Measurements from ENCODE around the gene KPNB1.

Gene KPNB1

GRCh38 chr17:47636273-47637030, 13.3 kb upstream of the KPNB1 start:
- Histone ChIP-seq H3K4me3 (ENCODE audit: insufficient read depth, low read depth, low read length, poor library complexity, severe bottlenecking) (no peak overlapping the region), H3K4me1 (ENCODE audit: control insufficient read depth, insufficient read depth, low read length, poor library complexity, severe bottlenecking) (peaks cover 4% of the 10 kb centered on the region), H3K27ac (ENCODE audit: insufficient read depth, low read length, poor library complexity, severe bottlenecking) (no peak overlapping the region), H3K36me3 (ENCODE audit: control insufficient read depth, insufficient read depth, low read length) (no peaks in the 10 kb centered on the region), H3K9me3 (ENCODE audit: control insufficient read depth, low read length) (no peaks in the 10 kb centered on the region), H3K27me3 (replicated peaks; ENCODE audit: control insufficient read depth, insufficient read depth, low read length, poor library complexity, severe bottlenecking) (no peaks in the 10 kb centered on the region)
- DNase-seq = no peak

DNA sequence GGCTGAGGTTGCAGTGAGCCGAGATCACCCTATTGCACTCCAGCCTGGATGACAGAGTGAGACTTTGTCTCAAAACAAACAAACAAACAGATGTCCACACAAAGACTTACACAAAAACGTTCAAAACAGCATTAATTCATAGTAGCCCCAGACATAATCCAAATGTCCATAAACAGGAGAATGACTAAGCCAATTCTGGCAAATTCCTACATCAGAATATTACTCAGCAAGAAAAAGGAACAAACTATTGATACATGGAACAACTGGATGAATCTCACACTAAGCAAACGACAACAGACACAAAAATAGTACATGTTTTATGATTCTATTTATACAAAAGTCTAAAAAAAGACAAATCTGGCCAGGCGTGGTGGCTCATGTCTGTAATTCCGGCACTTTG, 10.8 kb upstream of the KPNB1 start:
- no peak overlapping the region for H3K4me3 ChIP-seq (ENCODE audit: insufficient read depth, low read depth, low read length, poor library complexity, severe bottlenecking)
- peaks cover 4% of the 10 kb centered on the region for H3K4me1 ChIP-seq (ENCODE audit: control insufficient read depth, insufficient read depth, low read length, poor library complexity, severe bottlenecking)
- no peaks in the 10 kb centered on the region for H3K9me3 ChIP-seq (ENCODE audit: control insufficient read depth, low read length)
- no peaks in the 10 kb centered on the region for H3K27me3 ChIP-seq (replicated peaks; ENCODE audit: control insufficient read depth, insufficient read depth, low read length, poor library complexity, severe bottlenecking)
- no peak for DNase-seq
- H3K36me3 ChIP-seq (ENCODE audit: control insufficient read depth, insufficient read depth, low read length) = no peaks in the 10 kb centered on the region
- no peak overlapping the region for H3K27ac ChIP-seq (ENCODE audit: insufficient read depth, low read length, poor library complexity, severe bottlenecking)

DNA sequence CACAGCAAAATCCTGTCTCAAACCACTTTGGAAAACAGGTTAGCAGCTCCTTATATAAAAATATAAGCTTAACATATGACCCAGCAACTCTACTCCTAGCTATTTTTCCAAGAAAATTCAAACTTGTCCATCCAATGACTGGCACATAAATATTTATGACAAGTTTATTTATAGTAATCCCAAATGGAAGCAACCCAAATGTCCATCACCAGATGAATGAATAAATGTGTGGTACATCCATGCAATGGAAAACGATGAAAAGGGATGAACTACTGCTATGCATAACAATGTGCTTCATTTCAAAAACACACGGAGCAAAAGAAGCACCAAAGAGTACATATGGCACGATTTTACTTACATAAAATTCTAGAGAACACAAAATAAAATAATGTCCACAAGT, 9.6 kb upstream of the KPNB1 start:
- peaks cover 4% of the 10 kb centered on the region for H3K4me1 ChIP-seq (ENCODE audit: control insufficient read depth, insufficient read depth, low read length, poor library complexity, severe bottlenecking)
- H3K36me3 ChIP-seq (ENCODE audit: control insufficient read depth, insufficient read depth, low read length) = no peaks in the 10 kb centered on the region
- H3K9me3 ChIP-seq (ENCODE audit: control insufficient read depth, low read length) = no peaks in the 10 kb centered on the region
- H3K27me3 ChIP-seq (replicated peaks; ENCODE audit: control insufficient read depth, insufficient read depth, low read length, poor library complexity, severe bottlenecking) = no peaks in the 10 kb centered on the region
- H3K27ac ChIP-seq (ENCODE audit: insufficient read depth, low read length, poor library complexity, severe bottlenecking) = no peak overlapping the region
- H3K4me3 ChIP-seq (ENCODE audit: insufficient read depth, low read depth, low read length, poor library complexity, severe bottlenecking) = no peak overlapping the region
- no peak for DNase-seq

DNA sequence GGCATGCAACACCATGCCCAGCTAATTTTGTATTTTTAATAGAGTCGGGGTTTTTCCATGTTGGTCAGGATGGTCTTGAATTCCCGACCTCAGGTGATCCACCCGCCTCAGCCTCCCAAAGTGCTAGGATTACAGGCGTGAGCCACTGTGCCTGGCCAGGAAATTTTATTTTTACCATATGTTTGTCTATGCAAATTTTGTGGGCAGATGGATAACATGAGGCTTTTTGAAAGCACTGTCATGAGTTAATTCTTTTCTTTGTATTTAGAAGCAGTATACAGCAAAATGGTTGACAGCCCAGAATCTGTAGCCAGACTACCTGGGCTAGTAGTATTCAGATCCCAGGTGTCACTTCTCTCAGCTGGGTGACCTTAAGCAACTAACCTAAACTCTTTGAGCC, 8.5 kb upstream of the KPNB1 start:
- no peak for DNase-seq
- no peak overlapping the region for H3K27ac ChIP-seq (ENCODE audit: insufficient read depth, low read length, poor library complexity, severe bottlenecking)
- H3K9me3 ChIP-seq (ENCODE audit: control insufficient read depth, low read length) = no peaks in the 10 kb centered on the region

GRCh38 chr17:47643116-47643515, 6.6 kb upstream of the KPNB1 start:
- no peak for DNase-seq
- H3K4me1 ChIP-seq (ENCODE audit: control insufficient read depth, insufficient read depth, low read length, poor library complexity, severe bottlenecking) = no peaks in the 10 kb centered on the region
- H3K27ac ChIP-seq (ENCODE audit: insufficient read depth, low read length, poor library complexity, severe bottlenecking) = no peak overlapping the region
- no peaks in the 10 kb centered on the region for H3K9me3 ChIP-seq (ENCODE audit: control insufficient read depth, low read length)
- no peaks in the 10 kb centered on the region for H3K27me3 ChIP-seq (replicated peaks; ENCODE audit: control insufficient read depth, insufficient read depth, low read length, poor library complexity, severe bottlenecking)
- H3K36me3 ChIP-seq (ENCODE audit: control insufficient read depth, insufficient read depth, low read length) = no peaks in the 10 kb centered on the region
- no peak overlapping the region for H3K4me3 ChIP-seq (ENCODE audit: insufficient read depth, low read depth, low read length, poor library complexity, severe bottlenecking)

More for the DNA sequence above, 8.5 kb upstream of the KPNB1 start:
- Histone ChIP-seq H3K4me3 (ENCODE audit: insufficient read depth, low read depth, low read length, poor library complexity, severe bottlenecking) (no peak overlapping the region), H3K27me3 (replicated peaks; ENCODE audit: control insufficient read depth, insufficient read depth, low read length, poor library complexity, severe bottlenecking) (no peaks in the 10 kb centered on the region), H3K4me1 (ENCODE audit: control insufficient read depth, insufficient read depth, low read length, poor library complexity, severe bottlenecking) (peaks cover 4% of the 10 kb centered on the region), H3K36me3 (ENCODE audit: control insufficient read depth, insufficient read depth, low read length) (no peaks in the 10 kb centered on the region)

DNA sequence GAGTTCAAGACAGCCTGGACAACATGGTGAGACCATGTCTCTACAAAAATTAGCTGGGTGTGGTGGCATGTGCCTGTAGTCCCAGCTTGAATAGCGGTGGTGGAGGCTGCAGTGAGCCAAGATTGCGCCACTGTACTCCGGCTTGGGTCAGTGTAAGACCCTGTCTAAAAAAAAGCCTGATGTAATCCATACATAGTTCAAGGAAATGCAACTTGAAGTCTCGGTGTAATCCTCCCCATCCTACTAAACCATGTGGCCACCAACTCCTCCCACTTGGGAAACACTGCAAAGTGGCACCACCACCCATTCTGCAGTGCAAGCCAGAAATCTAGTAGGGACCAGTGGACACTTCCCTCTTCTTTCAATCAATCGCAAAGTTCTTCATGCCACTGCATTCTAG, 5.4 kb upstream of the KPNB1 start:
- Histone ChIP-seq H3K4me1 (ENCODE audit: control insufficient read depth, insufficient read depth, low read length, poor library complexity, severe bottlenecking) (peaks cover 7% of the 10 kb centered on the region), H3K27ac (ENCODE audit: insufficient read depth, low read length, poor library complexity, severe bottlenecking) (no peak overlapping the region), H3K27me3 (replicated peaks; ENCODE audit: control insufficient read depth, insufficient read depth, low read length, poor library complexity, severe bottlenecking) (no peaks in the 10 kb centered on the region), H3K4me3 (ENCODE audit: insufficient read depth, low read depth, low read length, poor library complexity, severe bottlenecking) (no peak overlapping the region), H3K9me3 (ENCODE audit: control insufficient read depth, low read length) (no peaks in the 10 kb centered on the region), H3K36me3 (ENCODE audit: control insufficient read depth, insufficient read depth, low read length) (no peaks in the 10 kb centered on the region)
- DNase-seq = no peak

DNA sequence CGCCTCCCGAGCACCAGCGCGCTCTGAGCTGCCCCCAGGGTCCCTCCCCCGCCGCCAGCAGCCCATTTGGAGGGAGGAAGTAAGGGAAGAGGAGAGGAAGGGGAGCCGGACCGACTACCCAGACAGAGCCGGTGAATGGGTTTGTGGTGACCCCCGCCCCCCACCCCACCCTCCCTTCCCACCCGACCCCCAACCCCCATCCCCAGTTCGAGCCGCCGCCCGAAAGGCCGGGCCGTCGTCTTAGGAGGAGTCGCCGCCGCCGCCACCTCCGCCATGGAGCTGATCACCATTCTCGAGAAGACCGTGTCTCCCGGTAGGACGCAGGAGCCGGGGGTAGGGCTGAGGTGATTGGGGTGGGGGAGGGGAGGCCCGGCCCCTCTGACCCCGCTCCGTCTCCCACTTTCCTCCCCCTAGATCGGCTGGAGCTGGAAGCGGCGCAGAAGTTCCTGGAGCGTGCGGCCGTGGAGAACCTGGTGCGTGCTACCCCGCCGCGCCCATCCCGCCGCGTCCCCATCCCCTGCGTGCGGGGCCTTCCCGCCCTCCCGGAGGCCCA, 329 bp downstream of the KPNB1 start:
- Histone ChIP-seq H3K27ac (ENCODE audit: insufficient read depth, low read length, poor library complexity, severe bottlenecking) (peak overlapping the region; percentile 71), H3K36me3 (ENCODE audit: control insufficient read depth, insufficient read depth, low read length) (peaks cover 24% of the 10 kb centered on the region), H3K9me3 (ENCODE audit: control insufficient read depth, low read length) (no peaks in the 10 kb centered on the region), H3K27me3 (replicated peaks; ENCODE audit: control insufficient read depth, insufficient read depth, low read length, poor library complexity, severe bottlenecking) (no peaks in the 10 kb centered on the region), H3K4me3 (ENCODE audit: insufficient read depth, low read depth, low read length, poor library complexity, severe bottlenecking) (peak overlapping the region; percentile 79), H3K4me1 (ENCODE audit: control insufficient read depth, insufficient read depth, low read length, poor library complexity, severe bottlenecking) (peaks cover 24% of the 10 kb centered on the region)
- DNase-seq = peak in 2 of 3 donors; percentile 26 to 45

DNA sequence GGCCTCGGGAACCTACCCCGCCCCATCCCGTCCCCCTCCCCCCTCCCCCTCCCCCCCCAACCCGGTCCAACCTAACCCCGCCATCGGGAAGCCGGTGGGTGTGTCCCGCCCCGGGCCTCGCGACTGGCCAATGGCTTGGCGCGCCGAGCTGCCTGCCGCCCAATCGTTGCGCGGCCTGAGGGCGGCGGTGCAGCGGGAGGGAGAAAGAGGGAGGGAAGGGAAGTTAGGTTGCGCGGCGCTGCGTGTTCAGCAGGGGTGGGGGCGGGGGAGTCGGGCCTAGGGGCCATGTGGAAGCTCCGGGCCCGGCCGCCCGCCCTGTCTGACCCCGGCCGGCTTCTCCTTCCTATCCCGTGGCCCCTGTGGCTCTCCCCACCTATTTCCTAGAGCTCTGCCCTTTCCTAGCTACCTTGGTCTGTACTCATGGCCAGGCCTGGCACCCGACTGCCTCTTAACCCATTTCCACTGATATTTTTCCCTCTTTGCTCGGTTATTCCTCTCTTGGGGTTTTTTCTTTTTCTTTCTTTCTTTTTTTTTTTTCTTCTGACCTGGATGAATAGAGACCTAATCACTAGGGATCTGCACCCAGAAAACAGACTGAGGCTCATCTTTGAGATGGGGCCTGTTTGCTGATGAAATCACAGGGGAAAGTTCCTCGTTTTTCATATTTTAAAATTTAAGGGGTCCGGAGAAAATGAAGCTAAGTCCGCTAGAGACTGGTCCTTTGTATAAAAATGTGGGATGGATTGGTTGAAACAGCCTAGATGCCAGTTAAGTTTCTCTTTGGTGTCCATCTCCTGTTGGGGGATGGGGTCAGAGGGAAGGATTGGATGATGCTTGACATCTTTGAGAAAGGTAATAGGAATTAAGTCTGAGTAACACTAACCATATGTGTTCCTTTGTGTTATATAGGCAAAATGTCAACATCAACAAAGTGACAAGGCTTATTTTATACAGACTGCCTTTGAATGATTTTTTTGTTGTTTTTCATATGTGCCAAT, 1.1 kb downstream of the KPNB1 start:
- peak overlapping the region; percentile 79 for H3K4me3 ChIP-seq (ENCODE audit: insufficient read depth, low read depth, low read length, poor library complexity, severe bottlenecking)
- H3K27ac ChIP-seq (ENCODE audit: insufficient read depth, low read length, poor library complexity, severe bottlenecking) = peak overlapping the region; percentile 71
- no peaks in the 10 kb centered on the region for H3K27me3 ChIP-seq (replicated peaks; ENCODE audit: control insufficient read depth, insufficient read depth, low read length, poor library complexity, severe bottlenecking)
- DNase-seq = peak; percentile 82 to 86 (median 83)
- peaks cover 24% of the 10 kb centered on the region for H3K4me1 ChIP-seq (ENCODE audit: control insufficient read depth, insufficient read depth, low read length, poor library complexity, severe bottlenecking)
- H3K36me3 ChIP-seq (ENCODE audit: control insufficient read depth, insufficient read depth, low read length) = peaks cover 31% of the 10 kb centered on the region
- H3K9me3 ChIP-seq (ENCODE audit: control insufficient read depth, low read length) = no peaks in the 10 kb centered on the region

DNA sequence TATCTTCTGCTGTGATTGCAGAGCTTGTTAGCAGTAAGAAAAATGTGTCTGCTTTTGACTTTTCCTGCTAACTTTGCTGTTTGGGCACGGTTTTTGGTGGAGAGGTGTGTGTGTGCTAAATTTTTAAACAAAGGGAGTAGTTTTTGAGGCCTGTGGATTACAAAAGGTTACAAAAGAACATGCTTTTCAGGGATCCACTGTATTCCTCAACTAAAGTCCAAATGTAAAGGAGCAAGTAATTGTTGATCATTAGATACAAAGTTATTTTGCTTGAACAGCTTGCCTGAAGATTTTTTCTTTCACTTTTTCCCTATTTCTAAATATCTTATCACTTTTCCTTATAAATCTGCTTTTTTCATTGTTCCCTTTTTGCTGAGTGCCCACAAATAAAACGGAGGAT, 2.0 kb downstream of the KPNB1 start:
- H3K27ac ChIP-seq (ENCODE audit: insufficient read depth, low read length, poor library complexity, severe bottlenecking) = peak overlapping the region; percentile 62
- H3K4me3 ChIP-seq (ENCODE audit: insufficient read depth, low read depth, low read length, poor library complexity, severe bottlenecking) = no peak overlapping the region
- DNase-seq = no peak
- no peaks in the 10 kb centered on the region for H3K9me3 ChIP-seq (ENCODE audit: control insufficient read depth, low read length)
- H3K4me1 ChIP-seq (ENCODE audit: control insufficient read depth, insufficient read depth, low read length, poor library complexity, severe bottlenecking) = peaks cover 24% of the 10 kb centered on the region
- peaks cover 40% of the 10 kb centered on the region for H3K36me3 ChIP-seq (ENCODE audit: control insufficient read depth, insufficient read depth, low read length)
- H3K27me3 ChIP-seq (replicated peaks; ENCODE audit: control insufficient read depth, insufficient read depth, low read length, poor library complexity, severe bottlenecking) = no peaks in the 10 kb centered on the region

All from effector memory CD4-positive, alpha-beta T cell (primary cell).